HS-5 (cell line): ENCODE measurements around the gene MND1.
A peak's percentile ranks its signal among the peaks of the same experiment; 100 is the strongest.

Experiments used
- DNase-seq: peaks from one replicate; pipeline ENCODE4 v3.0.0-alpha.2; 2012; ENCODE audit warnings: low read depth

The MND1 gene

GRCh38 chr4:153344131-153345011 is at the start of gene MND1:
MND1 (plus strand) TSS chr4:153344688; CDS start chr4:153344738, 50 bp downstream.
- DNase-seq = no peak

GRCh38 chr4:153295131-153295755 is 49.2 kb upstream of the MND1 start:
- DNase-seq = no peak

GRCh38 chr4:153296040-153296823 is 48.3 kb upstream of the MND1 start:
- no peak for DNase-seq

GRCh38 chr4:153297116-153297515 is 47.4 kb upstream of the MND1 start:
- no peak for DNase-seq

GRCh38 chr4:153310793-153311192 is 33.7 kb upstream of the MND1 start:
- DNase-seq = no peak

- DNase-seq = no peak
Observed at GRCh38 chr4:153314915-153315314, 29.6 kb upstream of the MND1 start.

GRCh38 chr4:153318696-153319320 is 25.7 kb upstream of the MND1 start:
- DNase-seq = no peak

GRCh38 chr4:153322791-153323190 is 21.7 kb upstream of the MND1 start:
- DNase-seq = no peak

GRCh38 chr4:153324046-153324445 is 20.4 kb upstream of the MND1 start:
- no peak for DNase-seq

GRCh38 chr4:153325558-153325957 is 18.9 kb upstream of the MND1 start:
- DNase-seq = no peak

GRCh38 chr4:153326513-153326912 is 18.0 kb upstream of the MND1 start:
- no peak for DNase-seq

GRCh38 chr4:153327247-153327646 is 17.2 kb upstream of the MND1 start:
- no peak for DNase-seq

- no peak for DNase-seq
Observed at GRCh38 chr4:153332936-153333335, 11.6 kb upstream of the MND1 start.

GRCh38 chr4:153333874-153334273 is 10.6 kb upstream of the MND1 start:
- DNase-seq = no peak

GRCh38 chr4:153335665-153336064 is 8.8 kb upstream of the MND1 start:
- DNase-seq = no peak

- DNase-seq = no peak
Observed at GRCh38 chr4:153337686-153338085, 6.8 kb upstream of the MND1 start.

GRCh38 chr4:153341575-153342090 is 2.9 kb upstream of the MND1 start:
- no peak for DNase-seq

GRCh38 chr4:153342751-153343552 is 1.5 kb upstream of the MND1 start:
- no peak for DNase-seq

- peak; percentile 57 for DNase-seq
Observed at GRCh38 chr4:153345012-153345981, 809 bp downstream of the MND1 start.

GRCh38 chr4:153346031-153346430 is 1.5 kb downstream of the MND1 start:
- no peak for DNase-seq
